Measurements from ENCODE around the gene SFMBT2.
"Not testable (repeated sequence)": the region's sequence is repeated elsewhere in the genome, so short reads cannot be mapped to it uniquely, and the experiment has no call there.

Gene SFMBT2

GRCh38 chr10:7317786-7318446, 92.9 kb downstream of the SFMBT2 start:
- no peak for DNase-seq

GRCh38 chr10:7316839-7317238, 94.0 kb downstream of the SFMBT2 start:
- DNase-seq, result no peak

- DNase-seq, result no peak
These were observed 94.9 kb downstream of the SFMBT2 start for GRCh38 chr10:7315906-7316305.

- DNase-seq, result no peak
These were observed 96.7 kb downstream of the SFMBT2 start for GRCh38 chr10:7314170-7314569.

GRCh38 chr10:7312488-7312857, 98.4 kb downstream of the SFMBT2 start:
- DNase-seq, result no peak

GRCh38 chr10:7311850-7312487, 98.9 kb downstream of the SFMBT2 start:
- DNase-seq, result not testable (repeated sequence)

- DNase-seq, result no peak
These were observed 99.5 kb downstream of the SFMBT2 start for GRCh38 chr10:7311218-7311849.

GRCh38 chr10:7310076-7310475, 100.8 kb downstream of the SFMBT2 start:
- no peak for DNase-seq

- no peak for DNase-seq
These were observed 102.0 kb downstream of the SFMBT2 start for GRCh38 chr10:7308826-7309225.

GRCh38 chr10:7306616-7307015, 104.2 kb downstream of the SFMBT2 start:
- DNase-seq, result no peak

GRCh38 chr10:7306147-7306546, 104.7 kb downstream of the SFMBT2 start:
- no peak for DNase-seq

- DNase-seq, result no peak
These were observed 105.8 kb downstream of the SFMBT2 start for GRCh38 chr10:7305053-7305452.

- DNase-seq, result no peak
These were observed 106.7 kb downstream of the SFMBT2 start for GRCh38 chr10:7304110-7304509.

- DNase-seq, result no peak
These were observed 107.8 kb downstream of the SFMBT2 start for GRCh38 chr10:7302930-7303557.

GRCh38 chr10:7302392-7302906, 108.4 kb downstream of the SFMBT2 start:
- no peak for DNase-seq

- no peak for DNase-seq
These were observed 109.6 kb downstream of the SFMBT2 start for GRCh38 chr10:7301006-7301778.

- no peak for DNase-seq
These were observed 110.4 kb downstream of the SFMBT2 start for GRCh38 chr10:7300384-7300971.

- not testable (repeated sequence) for DNase-seq
These were observed 111.1 kb downstream of the SFMBT2 start for GRCh38 chr10:7299601-7300325.

- DNase-seq, result no peak
These were observed 112.3 kb downstream of the SFMBT2 start for GRCh38 chr10:7298495-7298894.

- no peak for DNase-seq
These were observed 113.7 kb downstream of the SFMBT2 start for GRCh38 chr10:7297094-7297493.

- no peak for DNase-seq
These were observed 114.2 kb downstream of the SFMBT2 start for GRCh38 chr10:7296648-7297047.

GRCh38 chr10:7296076-7296475, 114.8 kb downstream of the SFMBT2 start:
- no peak for DNase-seq
